ENCODE data around the gene RALGPS1. TPM values are rescaled to one million over a fixed set of nuclear protein-coding genes. Genes with fewer than 3 reads are reported as not detected.

Gene RALGPS1
- total RNA-seq, 1 donor from 2014 or later: 21.7 TPM

DNA sequence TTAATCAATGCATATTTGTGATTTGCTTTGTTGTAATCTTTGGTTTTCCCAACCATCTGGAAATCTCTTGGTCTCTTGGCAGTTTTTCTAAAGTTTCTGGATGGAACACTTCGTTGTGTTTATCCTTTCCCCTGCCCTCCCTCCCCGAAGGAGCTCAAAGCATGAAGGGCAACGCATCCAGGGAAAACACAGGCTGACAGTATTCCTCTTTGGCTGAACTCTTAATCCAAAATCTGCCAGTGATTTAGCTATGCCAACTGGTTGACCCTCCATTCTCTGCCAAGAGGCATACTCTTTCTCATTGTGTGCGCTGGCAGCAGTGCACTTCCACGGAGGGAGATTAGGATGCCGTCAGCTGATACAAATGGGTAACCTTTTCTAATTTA lies 33.6 kb upstream of the RALGPS1 start:
- Mint-ChIP-seq H3K27ac (no peak overlapping the region), H3K4me3 (no peak overlapping the region), H3K27me3 (no peaks in the 10 kb centered on the region), H3K9me3 (no peaks in the 10 kb centered on the region), H3K36me3 (ENCODE audit: low read depth) (peaks cover 46% of the 10 kb centered on the region), H3K4me1 (peaks cover 8% of the 10 kb centered on the region)
- TF ChIP-seq CTCF (IDR thresholded peaks at IDR 0.05): no peak
- CTCF ChIA-PET: no interaction called here
- no peak for DNase-seq
- POLR2A ChIA-PET: no interaction called here
- ATAC-seq (ENCODE audit: low read depth): no peak
- intact Hi-C loops (cut with micrococcal nuclease): no loop called here

DNA sequence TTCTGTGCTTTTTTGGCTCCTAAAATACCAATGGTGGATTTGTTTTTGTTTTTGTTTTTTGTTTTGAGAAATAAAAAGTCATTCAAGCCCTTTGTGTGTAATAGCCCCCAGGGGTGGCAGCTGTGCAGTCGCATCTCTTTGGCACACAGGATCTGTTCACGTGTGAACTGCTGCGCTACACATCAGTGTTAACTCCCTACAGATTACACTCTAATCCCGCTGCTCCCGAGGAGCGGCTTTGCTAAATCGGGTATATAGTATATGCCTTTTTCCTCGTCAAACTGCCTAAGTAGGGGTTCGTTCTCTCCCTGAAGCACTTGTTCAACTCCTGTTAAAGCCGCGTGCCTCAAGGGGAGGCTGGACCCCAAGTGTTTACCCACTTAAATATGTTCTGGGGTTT lies 31.8 kb upstream of the RALGPS1 start:
- intact Hi-C loops (cut with micrococcal nuclease): no loop called here
- CTCF ChIA-PET: no interaction called here
- no peaks in the 10 kb centered on the region for H3K4me1 Mint-ChIP-seq
- no peaks in the 10 kb centered on the region for H3K9me3 Mint-ChIP-seq
- H3K27me3 Mint-ChIP-seq: no peaks in the 10 kb centered on the region
- no peak for DNase-seq
- ATAC-seq (ENCODE audit: low read depth): no peak
- peaks cover 48% of the 10 kb centered on the region for H3K36me3 Mint-ChIP-seq (ENCODE audit: low read depth)
- no peak for TF ChIP-seq CTCF (IDR thresholded peaks at IDR 0.05)
- no peak overlapping the region for H3K4me3 Mint-ChIP-seq
- POLR2A ChIA-PET: no interaction called here
- H3K27ac Mint-ChIP-seq: no peak overlapping the region

GRCh38 chr9:126883636-126884035 lies 30.9 kb upstream of the RALGPS1 start:
- H3K9me3 Mint-ChIP-seq: no peaks in the 10 kb centered on the region
- ATAC-seq (ENCODE audit: low read depth): no peak
- H3K4me1 Mint-ChIP-seq: no peaks in the 10 kb centered on the region
- peaks cover 46% of the 10 kb centered on the region for H3K36me3 Mint-ChIP-seq (ENCODE audit: low read depth)
- H3K27ac Mint-ChIP-seq: no peak overlapping the region
- H3K27me3 Mint-ChIP-seq: no peaks in the 10 kb centered on the region
- no peak overlapping the region for H3K4me3 Mint-ChIP-seq
- intact Hi-C loops (cut with micrococcal nuclease): no loop called here
- no peak for TF ChIP-seq CTCF (IDR thresholded peaks at IDR 0.05)
- ChIA-PET POLR2A (no interaction called here), CTCF (no interaction called here)
- no peak for DNase-seq

DNA sequence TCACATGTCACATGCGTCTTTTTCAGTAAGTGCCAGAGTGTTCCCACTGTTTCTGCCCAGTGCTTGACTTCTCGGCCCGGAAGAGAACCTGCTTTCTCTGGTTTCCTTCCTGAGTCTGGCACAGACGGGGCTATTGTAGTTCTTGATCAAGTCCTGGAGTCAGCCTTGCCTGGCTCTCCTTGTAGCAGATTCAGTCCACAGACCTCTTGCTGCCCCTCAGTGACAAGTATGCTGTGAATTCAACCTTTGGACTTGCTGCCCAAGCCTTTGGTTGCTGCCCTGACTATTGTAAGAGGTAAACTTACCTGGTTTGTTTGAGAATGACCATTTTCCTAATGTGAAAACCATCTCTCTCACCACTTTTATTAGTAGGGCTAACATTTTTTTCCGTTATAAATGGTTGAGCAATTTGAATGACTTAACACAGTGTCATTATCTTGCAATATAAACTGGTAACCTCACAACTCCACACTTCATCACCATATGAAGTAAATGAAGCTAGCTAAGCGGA lies 29.4 kb upstream of the RALGPS1 start:
- CTCF ChIA-PET: no interaction called here
- Mint-ChIP-seq H3K4me3 (no peak overlapping the region), H3K36me3 (ENCODE audit: low read depth) (peaks cover 30% of the 10 kb centered on the region), H3K27me3 (no peaks in the 10 kb centered on the region), H3K4me1 (no peaks in the 10 kb centered on the region), H3K27ac (no peak overlapping the region), H3K9me3 (no peaks in the 10 kb centered on the region)
- DNase-seq (no peak), ATAC-seq (ENCODE audit: low read depth) (no peak)
- intact Hi-C loops (cut with micrococcal nuclease): no loop called here
- POLR2A ChIA-PET: no interaction called here
- TF ChIP-seq CTCF (IDR thresholded peaks at IDR 0.05): no peak

DNA sequence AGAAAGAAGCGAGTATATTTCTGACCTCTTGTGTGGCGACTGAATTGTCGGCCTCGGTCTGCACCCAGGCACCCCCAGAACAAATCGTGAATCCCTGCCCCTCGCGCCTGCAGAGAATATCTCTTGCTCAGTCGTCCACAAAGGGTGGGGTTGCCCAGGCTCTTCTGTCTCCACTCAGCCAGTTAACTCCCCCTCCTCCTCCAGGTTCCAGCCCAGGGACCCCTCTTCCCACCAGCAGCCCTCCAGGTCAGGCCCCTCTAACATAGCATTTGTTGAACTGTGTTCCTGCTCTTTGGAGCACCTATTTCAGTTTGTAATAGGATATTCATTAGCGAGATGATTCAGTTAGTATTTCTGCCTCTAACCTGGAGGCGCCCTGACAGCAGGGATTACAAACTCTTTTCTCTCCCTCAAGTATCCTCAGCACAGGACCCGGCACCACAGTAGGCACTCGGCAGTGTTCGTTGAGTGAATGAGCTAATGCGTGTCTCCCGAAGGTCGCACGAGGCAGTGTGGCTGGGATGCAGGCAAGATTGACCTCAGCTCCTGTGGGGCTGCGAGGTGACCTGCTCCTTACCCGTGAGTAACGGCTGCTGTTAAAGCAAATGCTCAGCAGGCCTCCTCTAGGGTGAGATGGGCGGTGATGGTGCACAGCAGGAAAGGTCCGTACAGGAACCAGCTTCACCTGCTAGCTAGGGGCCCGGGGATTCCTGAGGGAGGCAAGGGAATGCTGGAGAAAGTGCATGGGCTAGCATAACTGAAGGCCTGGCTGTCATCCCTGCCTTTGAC lies 28.4 kb upstream of the RALGPS1 start:
- Mint-ChIP-seq H3K27me3 (no peaks in the 10 kb centered on the region), H3K4me1 (no peaks in the 10 kb centered on the region), H3K27ac (no peak overlapping the region), H3K36me3 (ENCODE audit: low read depth) (peaks cover 21% of the 10 kb centered on the region), H3K9me3 (no peaks in the 10 kb centered on the region), H3K4me3 (no peak overlapping the region)
- CTCF ChIA-PET: no interaction called here
- no peak for TF ChIP-seq CTCF (IDR thresholded peaks at IDR 0.05)
- intact Hi-C loops (cut with micrococcal nuclease): no loop called here
- no peak for DNase-seq
- POLR2A ChIA-PET: no interaction called here
- ATAC-seq (ENCODE audit: low read depth): no peak
